ENCODE data around the gene DIP2A. TPM values are rescaled to one million over a fixed set of nuclear protein-coding genes. Genes with fewer than 3 reads are reported as not detected.
"Not testable (repeated sequence)": the region's sequence is repeated elsewhere in the genome, so short reads cannot be mapped to it uniquely, and the experiment has no call there.

Gene DIP2A
- total and polyA plus RNA-seq, 7 experiments from 2014 or later = 16.9 to 118 (median 105) TPM

DNA sequence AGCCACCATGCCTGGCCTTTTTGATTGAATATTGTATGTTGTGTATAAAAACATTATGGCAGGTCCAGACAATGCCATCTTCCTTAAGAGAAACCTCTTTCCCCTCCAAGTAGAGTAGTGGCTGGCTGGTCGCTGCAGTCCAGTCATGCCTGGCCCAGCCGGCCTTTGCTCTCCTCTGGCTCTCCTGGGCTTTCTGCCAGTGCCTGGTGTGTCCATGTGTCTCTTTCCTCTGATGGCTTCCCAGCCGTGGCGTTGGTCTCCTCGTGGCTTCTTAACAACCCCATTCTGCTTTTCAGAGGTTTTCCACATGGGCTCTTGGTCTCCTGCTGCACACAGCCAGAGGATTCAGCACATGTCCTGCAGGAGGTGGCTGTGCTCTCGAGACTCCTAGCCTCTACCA, 58.7 kb downstream of the DIP2A start:
- ATAC-seq = no peak
- H3K4me3 Mint-ChIP-seq = no peak overlapping the region
- CTCF ChIA-PET = no interaction called here
- peaks cover 0 to 5% (median 0%) of the 10 kb centered on the region in 11 donors for H3K9me3 Mint-ChIP-seq
- peak overlapping the region in 2 of 9 donors; percentile 36 to 55 for H3K27ac Mint-ChIP-seq
- intact Hi-C loops (cut with micrococcal nuclease) = loop anchor here in 1 of 2 donors (5.0 kb wide), 1 partner anchor 35 kb away; no protein-coding TSS in a partner anchor
- no peak for DNase-seq
- Histone ChIP-seq H3K27me3 (ENCODE audit: control insufficient read depth in 2 of 2, insufficient read depth in 2 of 2, low read length in 2 of 2) (no peaks in the 10 kb centered on the region), H3K4me1 (ENCODE audit: control insufficient read depth in 2 of 2, insufficient read depth in 2 of 2, low read length in 2 of 2) (peaks cover 7 to 15% of the 10 kb centered on the region in 2 donors), H3K4me3 (ENCODE audit: low read length) (no peak overlapping the region), H3K9me3 (ENCODE audit: control insufficient read depth in 2 of 3, low read length in 3 of 3) (no peaks in the 10 kb centered on the region), H3K36me3 (ENCODE audit: control insufficient read depth in 2 of 3, insufficient read depth in 3 of 3, low read length in 3 of 3) (peaks cover 0 to 24% (median 0%) of the 10 kb centered on the region in 3 experiments), H3K27ac (ENCODE audit: low read depth, low read length) (no peak overlapping the region)
- H3K27me3 Mint-ChIP-seq = no peaks in the 10 kb centered on the region
- H3K4me1 Mint-ChIP-seq = peaks cover 6 to 46% (median 40%) of the 10 kb centered on the region in 7 donors
- peaks cover 6 to 66% (median 55%) of the 10 kb centered on the region in 5 donors for H3K36me3 Mint-ChIP-seq
- POLR2A ChIA-PET = no interaction called here

DNA sequence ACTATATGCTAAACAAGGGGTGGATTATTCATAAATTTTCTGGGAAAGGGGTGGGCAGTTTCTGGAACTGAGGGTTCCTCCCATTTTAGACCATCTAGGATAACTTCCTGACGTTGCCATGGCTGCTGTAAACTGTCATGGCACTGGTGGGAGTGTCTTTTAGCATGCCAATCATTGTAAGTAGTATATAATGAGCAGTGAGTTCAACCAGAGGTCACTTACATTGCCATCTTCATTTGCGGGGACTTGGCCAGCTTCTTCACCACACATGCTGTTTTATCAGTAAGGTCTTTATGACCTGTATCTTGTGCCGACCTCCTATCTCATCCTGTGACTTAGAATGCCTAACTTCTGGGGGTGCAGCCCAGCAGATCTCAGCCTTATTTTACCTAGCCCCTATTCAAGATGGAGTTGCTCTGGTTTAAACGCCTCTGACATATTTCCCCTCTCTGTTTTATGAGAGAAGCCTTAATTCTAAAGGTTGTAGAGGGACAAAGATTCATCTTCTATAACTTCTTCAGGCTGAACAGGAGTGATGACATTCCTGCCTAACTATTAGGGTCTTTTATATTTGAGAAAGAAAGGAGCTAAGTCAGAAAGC, 60.4 kb downstream of the DIP2A start:
- intact Hi-C loops (cut with micrococcal nuclease) = loop anchor here in 1 of 2 donors (5.0 kb wide), 1 partner anchor 33 kb away; no protein-coding TSS in a partner anchor
- CTCF ChIA-PET = interaction anchor here (0.6 to 1.2 kb wide), 2 partner anchors 12 to 17 kb away, joined by 3 read pairs; no protein-coding TSS in a partner anchor
- H3K36me3 Mint-ChIP-seq = peaks cover 6 to 64% (median 45%) of the 10 kb centered on the region in 5 donors

DNA sequence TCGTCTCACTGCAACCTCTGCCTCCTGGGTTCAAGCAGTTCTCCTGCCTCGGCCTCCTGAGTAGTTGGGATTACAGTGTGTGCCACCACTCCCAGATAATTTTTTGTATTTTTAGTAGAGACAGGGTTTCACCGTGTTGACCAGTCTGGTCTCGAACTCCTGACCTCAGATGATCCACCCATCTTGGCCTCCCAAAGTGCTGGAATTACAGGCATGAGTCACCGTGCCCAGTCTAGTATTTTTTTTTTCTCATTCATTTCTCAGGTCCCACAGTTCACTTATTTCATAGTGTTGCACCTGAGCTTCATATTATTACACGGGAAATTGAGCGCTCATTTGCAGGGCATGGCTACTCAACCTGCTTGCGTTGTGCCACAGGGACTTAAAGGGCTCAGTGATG, 68.7 kb downstream of the DIP2A start:
- peaks cover 0 to 23% of the 10 kb centered on the region in 2 donors for H3K4me1 ChIP-seq (ENCODE audit: control insufficient read depth in 2 of 2, insufficient read depth in 2 of 2, low read length in 2 of 2)
- peaks cover 10 to 37% (median 18%) of the 10 kb centered on the region in 5 donors for H3K36me3 Mint-ChIP-seq
- H3K4me3 ChIP-seq (ENCODE audit: low read length); H3K36me3 ChIP-seq (ENCODE audit: control insufficient read depth in 2 of 3, insufficient read depth in 3 of 3, low read length in 3 of 3); ATAC-seq; DNase-seq; H3K9me3 ChIP-seq (ENCODE audit: control insufficient read depth in 2 of 3, low read length in 3 of 3); H3K27me3 Mint-ChIP-seq; H3K27ac ChIP-seq (ENCODE audit: low read depth, low read length); H3K9me3 Mint-ChIP-seq; intact Hi-C loops (cut with micrococcal nuclease); CTCF ChIA-PET; H3K27me3 ChIP-seq (ENCODE audit: control insufficient read depth in 2 of 2, insufficient read depth in 2 of 2, low read length in 2 of 2): not testable (repeated sequence)
- POLR2A ChIA-PET = interaction anchor here (1.0 to 1.8 kb wide), 3 partner anchors 32 to 108 kb away, joined by 3 to 7 read pairs (median 4); partner anchors contain the start of gene PRMT2
- peaks cover 6 to 67% (median 58%) of the 10 kb centered on the region in 7 donors for H3K4me1 Mint-ChIP-seq
- H3K27ac Mint-ChIP-seq = peak overlapping the region in 5 of 9 donors; percentile 42 to 74 (median 53)
- H3K4me3 Mint-ChIP-seq = peak overlapping the region in 2 of 10 donors; percentile 12 to 13

More for the DNA sequence above, 60.4 kb downstream of the DIP2A start:
- no peak for ATAC-seq
- peaks cover 0 to 5% (median 0%) of the 10 kb centered on the region in 11 donors for H3K9me3 Mint-ChIP-seq
- no peak overlapping the region for H3K27ac ChIP-seq (ENCODE audit: low read depth, low read length)
- H3K4me3 Mint-ChIP-seq = no peak overlapping the region
- H3K4me3 ChIP-seq (ENCODE audit: low read length) = no peak overlapping the region
- no peaks in the 10 kb centered on the region for H3K9me3 ChIP-seq (ENCODE audit: control insufficient read depth in 2 of 3, low read length in 3 of 3)
- peaks cover 6 to 39% (median 33%) of the 10 kb centered on the region in 7 donors for H3K4me1 Mint-ChIP-seq
- H3K27me3 ChIP-seq (ENCODE audit: control insufficient read depth in 2 of 2, insufficient read depth in 2 of 2, low read length in 2 of 2) = no peaks in the 10 kb centered on the region
- H3K27ac Mint-ChIP-seq = peak overlapping the region in 1 of 9 donors; percentile 41
- peaks cover 0 to 24% (median 0%) of the 10 kb centered on the region in 3 experiments for H3K36me3 ChIP-seq (ENCODE audit: control insufficient read depth in 2 of 3, insufficient read depth in 3 of 3, low read length in 3 of 3)
- DNase-seq = no peak
- POLR2A ChIA-PET = no interaction called here
- no peaks in the 10 kb centered on the region for H3K27me3 Mint-ChIP-seq
- H3K4me1 ChIP-seq (ENCODE audit: control insufficient read depth in 2 of 2, insufficient read depth in 2 of 2, low read length in 2 of 2) = peaks cover 7 to 15% of the 10 kb centered on the region in 2 donors

DNA sequence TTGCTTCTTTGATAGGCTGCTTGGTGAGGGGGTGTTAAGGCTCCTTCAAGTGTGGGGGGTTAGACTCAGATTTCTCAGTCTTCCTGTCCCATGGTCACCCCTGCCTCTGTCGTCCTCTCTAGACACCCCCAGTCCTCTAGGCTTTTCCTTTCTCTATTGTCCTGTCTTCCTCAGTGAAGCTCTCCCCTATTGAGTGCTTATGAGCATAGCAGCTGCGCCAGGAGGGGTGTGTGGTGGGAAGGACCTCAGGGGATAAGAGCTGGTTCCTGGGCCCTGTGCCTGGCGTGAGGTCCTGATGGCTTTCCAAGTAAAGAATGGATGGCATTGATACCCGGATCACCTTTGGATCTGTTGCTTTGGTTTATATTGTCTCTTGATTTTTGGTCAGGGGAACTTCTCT, 69.1 kb downstream of the DIP2A start:
- Mint-ChIP-seq H3K27me3 (no peaks in the 10 kb centered on the region), H3K27ac (peak overlapping the region in 5 of 9 donors; percentile 42 to 74 (median 63)), H3K36me3 (peaks cover 10 to 37% (median 19%) of the 10 kb centered on the region in 5 donors), H3K4me1 (peaks cover 6 to 70% (median 60%) of the 10 kb centered on the region in 7 donors), H3K4me3 (no peak overlapping the region), H3K9me3 (peaks cover 0 to 3% (median 0%) of the 10 kb centered on the region in 11 donors)
- Histone ChIP-seq H3K27ac (ENCODE audit: low read depth, low read length) (no peak overlapping the region), H3K4me1 (ENCODE audit: control insufficient read depth in 2 of 2, insufficient read depth in 2 of 2, low read length in 2 of 2) (peaks cover 0 to 23% of the 10 kb centered on the region in 2 donors), H3K27me3 (ENCODE audit: control insufficient read depth in 2 of 2, insufficient read depth in 2 of 2, low read length in 2 of 2) (no peaks in the 10 kb centered on the region), H3K4me3 (ENCODE audit: low read length) (no peak overlapping the region), H3K36me3 (ENCODE audit: control insufficient read depth in 2 of 3, insufficient read depth in 3 of 3, low read length in 3 of 3) (peaks cover 0 to 8% (median 0%) of the 10 kb centered on the region in 3 experiments), H3K9me3 (ENCODE audit: control insufficient read depth in 2 of 3, low read length in 3 of 3) (no peaks in the 10 kb centered on the region)
- DNase-seq (no peak), ATAC-seq (no peak)
- intact Hi-C loops (cut with micrococcal nuclease) = no loop called here
- POLR2A ChIA-PET = interaction anchor here (1.0 to 1.2 kb wide), 2 partner anchors 95 to 109 kb away, joined by 3 to 17 read pairs; no protein-coding TSS in a partner anchor
- CTCF ChIA-PET = no interaction called here

DNA sequence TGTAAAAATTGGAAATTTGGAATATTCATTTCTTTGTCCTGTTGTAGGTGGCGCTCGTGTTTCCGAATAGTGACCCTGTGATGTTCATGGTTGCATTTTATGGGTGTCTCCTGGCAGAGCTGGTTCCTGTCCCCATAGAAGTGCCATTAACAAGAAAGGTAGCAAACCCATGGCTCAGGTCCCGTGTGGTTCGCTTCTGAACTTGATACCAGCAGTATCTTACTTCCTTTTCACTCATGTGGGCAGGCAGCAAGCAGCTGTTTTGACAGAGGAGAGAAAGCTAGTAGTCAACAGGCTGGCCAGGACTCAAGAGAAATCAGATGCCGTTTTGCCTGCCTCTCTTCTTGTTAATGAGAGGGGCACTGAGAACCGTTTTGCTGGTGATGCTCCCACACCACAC, 73.4 kb downstream of the DIP2A start:
- H3K36me3 Mint-ChIP-seq = peaks cover 7 to 55% (median 22%) of the 10 kb centered on the region in 5 donors
- POLR2A ChIA-PET = interaction anchor here (0.9 to 2.7 kb wide), 12 partner anchors 16 to 163 kb away, joined by 3 to 27 read pairs (median 4); partner anchors contain the start of gene PRMT2
- DNase-seq (peak in 6 of 9 donors; percentile 44 to 69 (median 54)), ATAC-seq (peak; percentile 74)
- intact Hi-C loops (cut with micrococcal nuclease) = loop anchor here in 1 of 2 donors (1.0 kb wide), 2 partner anchors 18 to 107 kb away; no protein-coding TSS in a partner anchor
- no peaks in the 10 kb centered on the region for H3K27me3 Mint-ChIP-seq
- H3K4me1 ChIP-seq (ENCODE audit: control insufficient read depth in 2 of 2, insufficient read depth in 2 of 2, low read length in 2 of 2) = peaks cover 0 to 14% of the 10 kb centered on the region in 2 donors
- no peaks in the 10 kb centered on the region for H3K9me3 ChIP-seq (ENCODE audit: control insufficient read depth in 2 of 3, low read length in 3 of 3)
- H3K4me1 Mint-ChIP-seq = peaks cover 7 to 69% (median 62%) of the 10 kb centered on the region in 7 donors
- peak overlapping the region in 7 of 10 donors; percentile 41 to 77 (median 63) for H3K4me3 Mint-ChIP-seq
- H3K27ac Mint-ChIP-seq = peak overlapping the region; percentile 42 to 97 (median 91)
- CTCF ChIA-PET = interaction anchor here (0.6 to 2.5 kb wide), 12 partner anchors 11 to 388 kb away, joined by 3 to 12 read pairs (median 6); no protein-coding TSS in a partner anchor
- no peak overlapping the region for H3K4me3 ChIP-seq (ENCODE audit: low read length)
- H3K9me3 Mint-ChIP-seq = peaks cover 0 to 1% (median 0%) of the 10 kb centered on the region in 11 donors
- peak overlapping the region; percentile 32 for H3K27ac ChIP-seq (ENCODE audit: low read depth, low read length)
- no peaks in the 10 kb centered on the region for H3K27me3 ChIP-seq (ENCODE audit: control insufficient read depth in 2 of 2, insufficient read depth in 2 of 2, low read length in 2 of 2)
- H3K36me3 ChIP-seq (ENCODE audit: control insufficient read depth in 2 of 3, insufficient read depth in 3 of 3, low read length in 3 of 3) = peaks cover 0 to 25% (median 3%) of the 10 kb centered on the region in 3 experiments

DNA sequence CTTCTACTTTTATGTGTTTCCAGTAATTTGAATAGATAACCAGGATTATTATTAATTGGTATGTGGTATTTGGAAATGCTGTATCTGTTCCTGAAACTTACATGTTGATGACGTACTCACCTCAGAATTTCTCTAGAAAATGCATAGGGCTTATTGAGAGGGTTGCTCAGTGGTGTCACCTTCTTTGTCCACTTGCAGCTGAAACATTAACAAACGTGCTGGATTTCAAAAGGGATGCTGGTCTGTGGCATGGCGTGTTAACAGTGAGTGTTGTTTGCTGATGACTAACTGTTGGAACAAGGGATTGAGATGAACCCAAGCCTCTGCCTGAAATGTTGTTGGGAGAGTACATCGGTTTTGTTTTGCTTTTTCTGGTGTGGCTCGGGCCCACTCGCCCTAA, 78.3 kb downstream of the DIP2A start:
- H3K4me1 Mint-ChIP-seq = peaks cover 12 to 76% (median 65%) of the 10 kb centered on the region in 7 donors
- POLR2A ChIA-PET = interaction anchor here (1.4 kb wide), 1 partner anchor 103 kb away, joined by 5 read pairs; no protein-coding TSS in a partner anchor

More for the DNA sequence above, 78.3 kb downstream of the DIP2A start:
- no peak overlapping the region for H3K4me3 Mint-ChIP-seq
- peaks cover 5 to 70% (median 44%) of the 10 kb centered on the region in 5 donors for H3K36me3 Mint-ChIP-seq
- no peaks in the 10 kb centered on the region for H3K27me3 Mint-ChIP-seq
- Histone ChIP-seq H3K36me3 (ENCODE audit: control insufficient read depth in 2 of 3, insufficient read depth in 3 of 3, low read length in 3 of 3) (peaks cover 3 to 64% (median 7%) of the 10 kb centered on the region in 3 experiments), H3K4me3 (ENCODE audit: low read length) (no peak overlapping the region), H3K27me3 (ENCODE audit: control insufficient read depth in 2 of 2, insufficient read depth in 2 of 2, low read length in 2 of 2) (no peaks in the 10 kb centered on the region), H3K27ac (ENCODE audit: low read depth, low read length) (no peak overlapping the region), H3K4me1 (ENCODE audit: control insufficient read depth in 2 of 2, insufficient read depth in 2 of 2, low read length in 2 of 2) (peaks cover 9 to 29% of the 10 kb centered on the region in 2 donors), H3K9me3 (ENCODE audit: control insufficient read depth in 2 of 3, low read length in 3 of 3) (no peaks in the 10 kb centered on the region)
- CTCF ChIA-PET = interaction anchor here (1.2 kb wide), 1 partner anchor 103 kb away, joined by 3 read pairs; no protein-coding TSS in a partner anchor
- DNase-seq = no peak
- intact Hi-C loops (cut with micrococcal nuclease) = no loop called here
- no peak for ATAC-seq
- H3K9me3 Mint-ChIP-seq = no peaks in the 10 kb centered on the region
- H3K27ac Mint-ChIP-seq = peak overlapping the region in 6 of 9 donors; percentile 62 to 86 (median 78)
